ENCODE results near the gene TARP.
A peak's percentile ranks its signal among the peaks of the same experiment; 100 is the strongest.
"Not testable (repeated sequence)": the region's sequence is repeated elsewhere in the genome, so short reads cannot be mapped to it uniquely, and the experiment has no call there.

The TARP gene

GRCh38 chr7:38235606-38236005, 37.8 kb downstream of the TARP start:
- peaks cover 14% of the 10 kb centered on the region for H3K36me3 Mint-ChIP-seq (ENCODE audit: low read depth)
- H3K4me3 Mint-ChIP-seq: no peak overlapping the region
- intact Hi-C loops (cut with micrococcal nuclease): no loop called here
- no peaks in the 10 kb centered on the region for H3K27me3 Mint-ChIP-seq
- H3K4me1 Mint-ChIP-seq (ENCODE audit: low read depth): peaks cover 11% of the 10 kb centered on the region
- H3K9me3 Mint-ChIP-seq: no peaks in the 10 kb centered on the region
- no peak overlapping the region for H3K27ac Mint-ChIP-seq

DNA sequence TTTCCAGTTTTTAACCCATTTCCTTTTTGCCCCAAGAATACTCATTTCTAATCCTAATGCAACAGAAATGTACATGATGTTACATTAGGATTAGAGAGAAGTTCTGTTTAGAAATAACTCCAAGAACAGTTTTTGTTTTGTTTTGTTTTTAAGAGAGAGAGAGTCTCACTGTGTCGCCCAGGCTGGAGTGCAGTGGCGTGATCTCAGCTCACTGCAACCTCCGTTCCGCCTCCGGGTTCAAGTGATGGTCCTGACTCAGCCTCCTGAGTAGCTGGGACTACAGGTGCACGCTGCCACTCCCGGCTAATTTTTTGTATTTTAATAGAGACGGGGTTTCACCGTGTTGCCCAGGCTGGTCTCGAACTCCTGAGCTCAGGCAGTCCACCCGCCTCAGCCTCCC, 38.7 kb downstream of the TARP start:
- peaks cover 22% of the 10 kb centered on the region for H3K36me3 Mint-ChIP-seq (ENCODE audit: low read depth)
- intact Hi-C loops (cut with micrococcal nuclease): not testable (repeated sequence)

DNA sequence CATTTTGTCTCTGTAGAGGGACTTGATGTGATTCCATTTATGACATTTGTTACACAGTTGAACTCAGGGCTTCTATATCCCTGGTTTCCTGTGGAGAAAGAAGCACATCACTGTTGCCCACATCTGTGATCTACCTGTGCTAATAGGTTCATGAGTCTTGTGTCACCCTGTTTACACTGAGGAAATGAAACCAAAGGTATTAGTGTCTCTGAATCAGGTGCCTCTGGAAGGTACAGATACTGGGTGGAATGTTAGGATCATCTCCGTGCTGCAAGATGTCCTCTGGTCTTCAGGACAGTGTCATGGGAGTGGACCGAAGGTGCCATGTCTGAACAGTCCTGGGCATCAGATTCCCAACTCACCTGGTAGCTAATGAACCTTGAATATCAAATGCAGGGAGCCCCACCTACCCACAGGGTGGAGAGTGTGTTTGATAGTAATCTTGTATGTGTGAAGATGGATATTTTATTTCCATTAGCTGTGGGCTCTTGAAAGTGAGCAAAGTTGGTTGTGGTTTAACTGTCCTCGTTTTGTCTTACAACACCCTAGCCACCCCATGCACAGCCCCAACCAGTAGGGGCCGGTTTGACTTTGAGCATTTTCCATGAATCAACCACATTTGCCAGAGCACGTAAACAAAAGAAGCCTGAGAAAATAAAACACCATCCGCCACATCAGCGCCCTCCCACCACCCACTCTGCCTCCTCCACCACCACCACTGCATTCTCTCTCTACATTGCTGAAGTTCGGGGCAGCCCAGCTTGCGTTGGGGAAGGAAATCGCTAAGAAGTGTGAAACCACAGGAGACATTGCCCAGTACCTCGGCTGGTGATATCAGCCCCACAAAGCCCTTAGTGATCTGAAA, 40.7 kb downstream of the TARP start:
- Mint-ChIP-seq H3K9me3 (no peaks in the 10 kb centered on the region), H3K27ac (peak overlapping the region; percentile 30), H3K36me3 (ENCODE audit: low read depth) (peaks cover 32% of the 10 kb centered on the region), H3K4me3 (no peak overlapping the region), H3K27me3 (no peaks in the 10 kb centered on the region), H3K4me1 (ENCODE audit: low read depth) (peaks cover 11% of the 10 kb centered on the region)
- intact Hi-C loops (cut with micrococcal nuclease): no loop called here

More for the DNA sequence above, 38.7 kb downstream of the TARP start:
- peaks cover 11% of the 10 kb centered on the region for H3K4me1 Mint-ChIP-seq (ENCODE audit: low read depth)
- not testable (repeated sequence) for H3K4me3 Mint-ChIP-seq, H3K27me3 Mint-ChIP-seq, H3K27ac Mint-ChIP-seq, H3K9me3 Mint-ChIP-seq

DNA sequence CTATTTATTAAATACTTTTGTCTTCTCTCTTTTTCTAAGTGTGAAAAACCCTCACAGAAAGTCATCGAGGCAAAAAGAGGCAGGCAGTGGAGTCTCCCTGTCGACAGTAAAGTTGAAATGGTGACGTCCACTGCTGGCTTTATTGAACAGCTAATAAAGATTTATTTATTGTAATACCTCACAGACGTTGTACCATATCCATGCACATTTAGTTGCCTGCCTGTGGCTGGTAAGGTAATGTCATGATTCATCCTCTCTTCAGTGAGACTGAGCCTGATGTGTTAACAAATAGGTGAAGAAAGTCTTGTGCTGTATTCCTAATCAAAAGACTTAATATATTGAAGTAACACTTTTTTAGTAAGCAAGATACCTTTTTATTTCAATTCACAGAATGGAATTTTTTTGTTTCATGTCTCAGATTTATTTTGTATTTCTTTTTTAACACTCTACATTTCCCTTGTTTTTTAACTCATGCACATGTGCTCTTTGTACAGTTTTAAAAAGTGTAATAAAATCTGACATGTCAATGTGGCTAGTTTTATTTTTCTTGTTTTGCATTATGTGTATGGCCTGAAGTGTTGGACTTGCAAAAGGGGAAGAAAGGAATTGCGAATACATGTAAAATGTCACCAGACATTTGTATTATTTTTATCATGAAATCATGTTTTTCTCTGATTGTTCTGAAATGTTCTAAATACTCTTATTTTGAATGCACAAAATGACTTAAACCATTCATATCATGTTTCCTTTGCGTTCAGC, 43.4 kb downstream of the TARP start:
- intact Hi-C loops (cut with micrococcal nuclease): no loop called here
- no peak overlapping the region for H3K27ac Mint-ChIP-seq
- H3K9me3 Mint-ChIP-seq: no peaks in the 10 kb centered on the region
- peaks cover 50% of the 10 kb centered on the region for H3K36me3 Mint-ChIP-seq (ENCODE audit: low read depth)
- peaks cover 15% of the 10 kb centered on the region for H3K4me1 Mint-ChIP-seq (ENCODE audit: low read depth)
- no peak overlapping the region for H3K4me3 Mint-ChIP-seq
- H3K27me3 Mint-ChIP-seq: no peaks in the 10 kb centered on the region

GRCh38 chr7:38229386-38229785, 44.0 kb downstream of the TARP start:
- Mint-ChIP-seq H3K27ac (no peak overlapping the region), H3K4me3 (no peak overlapping the region), H3K9me3 (no peaks in the 10 kb centered on the region), H3K4me1 (ENCODE audit: low read depth) (peaks cover 15% of the 10 kb centered on the region), H3K27me3 (no peaks in the 10 kb centered on the region), H3K36me3 (ENCODE audit: low read depth) (peaks cover 51% of the 10 kb centered on the region)
- intact Hi-C loops (cut with micrococcal nuclease): no loop called here

GRCh38 chr7:38224392-38224791, 49.0 kb downstream of the TARP start:
- intact Hi-C loops (cut with micrococcal nuclease): loop anchor here (5.0 kb wide), 1 partner anchor 322 kb away; no protein-coding TSS in a partner anchor

GRCh38 chr7:38223306-38223705, 50.1 kb downstream of the TARP start:
- Mint-ChIP-seq H3K4me3 (no peak overlapping the region), H3K4me1 (ENCODE audit: low read depth) (peaks cover 19% of the 10 kb centered on the region), H3K36me3 (ENCODE audit: low read depth) (peaks cover 51% of the 10 kb centered on the region), H3K27me3 (no peaks in the 10 kb centered on the region), H3K27ac (no peak overlapping the region), H3K9me3 (no peaks in the 10 kb centered on the region)
- intact Hi-C loops (cut with micrococcal nuclease): loop anchor here (5.0 kb wide), 1 partner anchor 321 kb away; no protein-coding TSS in a partner anchor

More at GRCh38 chr7:38224392-38224791, 49.0 kb downstream of the TARP start:
- Mint-ChIP-seq H3K27me3 (no peaks in the 10 kb centered on the region), H3K27ac (no peak overlapping the region), H3K9me3 (no peaks in the 10 kb centered on the region), H3K4me1 (ENCODE audit: low read depth) (peaks cover 19% of the 10 kb centered on the region), H3K4me3 (no peak overlapping the region), H3K36me3 (ENCODE audit: low read depth) (peaks cover 53% of the 10 kb centered on the region)

- Mint-ChIP-seq H3K36me3 (ENCODE audit: low read depth) (peaks cover 54% of the 10 kb centered on the region), H3K4me3 (no peak overlapping the region), H3K9me3 (no peaks in the 10 kb centered on the region), H3K27ac (no peak overlapping the region), H3K27me3 (no peaks in the 10 kb centered on the region), H3K4me1 (ENCODE audit: low read depth) (peaks cover 17% of the 10 kb centered on the region)
- intact Hi-C loops (cut with micrococcal nuclease): loop anchor here (1.0 to 5.0 kb wide), 2 partner anchors 115 to 320 kb away; no protein-coding TSS in a partner anchor
These were observed 50.8 kb downstream of the TARP start for GRCh38 chr7:38222481-38223096.

DNA sequence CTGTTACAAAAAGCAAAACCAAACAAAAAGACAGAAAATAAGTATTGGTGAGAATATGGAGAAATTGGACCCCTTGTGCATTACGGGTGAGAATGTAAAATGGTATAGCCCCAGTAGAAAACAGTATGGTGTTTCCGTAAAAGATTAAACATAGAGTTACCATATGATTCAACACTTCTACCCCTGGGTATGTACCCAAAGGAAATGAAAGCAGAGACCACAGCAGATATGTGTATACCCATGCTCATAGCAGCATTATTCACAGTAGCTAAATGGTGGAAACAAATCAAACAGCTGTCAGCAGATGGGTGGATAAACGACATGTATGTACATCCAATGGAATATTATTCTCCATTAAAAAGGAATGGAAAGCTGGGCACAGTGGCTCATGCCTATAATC, 53.0 kb downstream of the TARP start:
- Mint-ChIP-seq H3K4me1 (ENCODE audit: low read depth) (peaks cover 26% of the 10 kb centered on the region), H3K4me3 (no peak overlapping the region), H3K27me3 (no peaks in the 10 kb centered on the region), H3K27ac (no peak overlapping the region), H3K9me3 (no peaks in the 10 kb centered on the region), H3K36me3 (ENCODE audit: low read depth) (peaks cover 57% of the 10 kb centered on the region)
- intact Hi-C loops (cut with micrococcal nuclease): loop anchor here (5.0 kb wide), 1 partner anchor 318 kb away; no protein-coding TSS in a partner anchor

GRCh38 chr7:38217672-38218071, 55.8 kb downstream of the TARP start:
- Mint-ChIP-seq H3K9me3 (no peaks in the 10 kb centered on the region), H3K4me3 (no peak overlapping the region), H3K27ac (no peak overlapping the region), H3K36me3 (ENCODE audit: low read depth) (peaks cover 64% of the 10 kb centered on the region), H3K27me3 (no peaks in the 10 kb centered on the region), H3K4me1 (ENCODE audit: low read depth) (peaks cover 15% of the 10 kb centered on the region)
- intact Hi-C loops (cut with micrococcal nuclease): loop anchor here (5.0 kb wide), 1 partner anchor 100 kb away; no protein-coding TSS in a partner anchor

DNA sequence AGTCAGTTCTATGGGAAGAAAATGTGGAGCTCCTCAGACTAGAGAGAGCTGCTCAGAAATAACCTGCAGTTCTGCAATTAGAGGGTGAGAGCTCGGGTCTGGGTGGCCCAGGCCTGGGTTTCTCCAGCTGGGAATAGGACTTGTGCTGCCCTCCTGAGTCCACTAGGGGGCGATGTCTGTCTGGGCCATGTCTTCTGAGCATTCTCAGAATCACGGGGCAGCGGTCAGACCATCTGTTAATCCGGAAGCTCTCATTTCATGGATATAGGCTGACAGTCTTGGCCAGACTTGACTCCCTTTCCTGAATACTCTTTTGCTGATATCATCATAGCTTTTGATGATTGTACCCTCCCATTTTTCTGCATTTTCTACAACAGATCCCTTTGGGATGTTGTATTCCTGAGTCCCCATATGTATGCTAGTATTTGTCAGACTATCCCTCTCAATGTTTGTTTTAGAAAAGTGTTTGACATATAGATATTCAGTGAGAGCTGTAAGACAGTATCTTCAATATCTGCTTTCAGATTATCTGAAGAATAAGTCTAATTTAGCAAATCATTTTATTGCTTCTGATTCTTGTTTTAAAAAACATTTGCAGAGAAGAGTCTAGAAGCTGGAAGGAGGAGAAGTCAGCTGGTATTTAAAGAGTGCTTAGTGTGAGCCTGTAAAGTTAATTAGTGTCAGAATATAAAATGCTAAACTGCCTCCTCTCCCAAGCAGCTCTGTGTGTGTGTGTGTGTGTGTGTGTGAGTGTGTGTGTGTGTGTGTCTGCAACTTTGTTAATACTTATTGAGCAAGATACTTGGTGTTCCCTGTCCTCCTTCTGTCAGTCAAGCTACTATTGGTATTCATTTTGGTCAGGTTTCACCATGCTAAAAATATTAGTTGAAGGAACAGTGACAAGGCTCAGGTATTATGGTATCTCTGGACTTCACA, 57.4 kb downstream of the TARP start:
- Mint-ChIP-seq H3K4me1 (ENCODE audit: low read depth) (peaks cover 17% of the 10 kb centered on the region), H3K4me3 (no peak overlapping the region), H3K27ac (no peak overlapping the region), H3K27me3 (no peaks in the 10 kb centered on the region), H3K36me3 (ENCODE audit: low read depth) (peaks cover 69% of the 10 kb centered on the region), H3K9me3 (no peaks in the 10 kb centered on the region)
- intact Hi-C loops (cut with micrococcal nuclease): loop anchor here (2.0 to 5.0 kb wide), 2 partner anchors 101 to 159 kb away; no protein-coding TSS in a partner anchor

DNA sequence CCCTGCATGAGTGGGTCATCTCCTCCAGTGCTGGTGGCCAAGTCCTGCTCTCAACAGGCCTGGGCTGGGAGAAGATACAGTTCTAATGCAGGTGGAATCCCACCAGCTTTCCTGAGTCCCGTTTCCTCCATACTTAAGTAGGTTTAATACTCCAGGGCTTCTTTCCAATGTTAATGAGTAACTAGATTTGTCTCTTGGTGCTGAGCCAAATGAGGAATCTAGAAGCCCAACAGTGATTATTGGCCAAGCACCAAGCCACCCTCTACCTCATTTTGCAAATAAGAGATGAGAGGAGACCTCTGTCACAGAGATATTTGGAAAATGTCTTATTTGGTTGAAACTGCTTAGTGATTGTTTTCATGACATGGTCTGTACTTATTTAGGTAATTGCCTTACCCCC, 58.3 kb downstream of the TARP start:
- Mint-ChIP-seq H3K36me3 (ENCODE audit: low read depth) (peaks cover 67% of the 10 kb centered on the region), H3K4me3 (no peak overlapping the region), H3K27ac (no peak overlapping the region), H3K9me3 (no peaks in the 10 kb centered on the region), H3K27me3 (no peaks in the 10 kb centered on the region), H3K4me1 (ENCODE audit: low read depth) (peaks cover 17% of the 10 kb centered on the region)
- intact Hi-C loops (cut with micrococcal nuclease): loop anchor here (2.0 to 5.0 kb wide), 2 partner anchors 102 to 160 kb away; no protein-coding TSS in a partner anchor

GRCh38 chr7:38211940-38212339, 61.5 kb downstream of the TARP start:
- H3K36me3 Mint-ChIP-seq (ENCODE audit: low read depth): peaks cover 67% of the 10 kb centered on the region
- intact Hi-C loops (cut with micrococcal nuclease): no loop called here
- H3K27me3 Mint-ChIP-seq: no peaks in the 10 kb centered on the region
- peaks cover 12% of the 10 kb centered on the region for H3K4me1 Mint-ChIP-seq (ENCODE audit: low read depth)
- H3K4me3 Mint-ChIP-seq: no peak overlapping the region
- no peaks in the 10 kb centered on the region for H3K9me3 Mint-ChIP-seq
- no peak overlapping the region for H3K27ac Mint-ChIP-seq
